ENCODE measurements around the gene CDC42.

CDC42 gene

DNA sequence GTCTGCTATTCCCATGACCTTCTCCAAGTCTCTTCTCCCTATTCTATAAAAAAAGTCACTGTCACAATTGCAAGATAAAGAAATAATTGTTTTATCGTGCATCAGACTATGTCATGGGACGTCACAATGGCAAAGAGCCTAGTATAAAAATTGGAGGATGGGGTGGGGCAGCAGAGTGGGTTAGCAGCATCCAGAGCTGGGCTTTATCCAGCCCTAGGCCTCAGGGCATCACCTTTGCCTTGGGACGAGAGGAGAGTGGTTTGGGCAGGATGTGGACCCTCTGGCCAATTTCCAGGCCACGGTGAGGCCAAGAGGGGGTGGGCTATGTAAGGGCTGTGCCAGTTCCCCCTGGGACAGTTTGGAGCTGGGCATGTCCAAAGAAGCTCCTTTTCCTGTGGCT lies 64.7 kb downstream of the CDC42 start:
- TF ChIP-seq POLR2A (IDR thresholded peaks at IDR 0.05; ENCODE audit: low read depth, low read length) (no peak), POLR2AphosphoS5 (IDR thresholded peaks at IDR 0.05; ENCODE audit: low read depth, low read length) (no peak), TAF1 (IDR thresholded peaks at IDR 0.05; ENCODE audit: low read depth, low read length) (no peak)
- no peak for DNase-seq (ENCODE audit: insufficient read length, low spot score)
- FAIRE-seq = no peak

GRCh38 chr1:22117851-22118250 lies 65.3 kb downstream of the CDC42 start:
- DNase-seq (ENCODE audit: insufficient read length, low spot score) (no peak), FAIRE-seq (peak; percentile 51)
- no peak for TF ChIP-seq POLR2A (IDR thresholded peaks at IDR 0.05; ENCODE audit: low read depth, low read length)
- no peak for TF ChIP-seq TAF1 (IDR thresholded peaks at IDR 0.05; ENCODE audit: low read depth, low read length)
- no peak for TF ChIP-seq SPI1 (IDR thresholded peaks at IDR 0.05; ENCODE audit: low read depth, low read length)
- TF ChIP-seq PAX5 (IDR thresholded peaks at IDR 0.05; ENCODE audit: insufficient read depth, low read length, severe bottlenecking) = no peak
- TF ChIP-seq POLR2AphosphoS5 (IDR thresholded peaks at IDR 0.05; ENCODE audit: low read depth, low read length) = no peak
- no peak for TF ChIP-seq POU2F2 (IDR thresholded peaks at IDR 0.05; ENCODE audit: low read depth, low read length)

- TF ChIP-seq POLR2AphosphoS5 (IDR thresholded peaks at IDR 0.05; ENCODE audit: low read depth, low read length) (no peak), POLR2A (IDR thresholded peaks at IDR 0.05; ENCODE audit: low read depth, low read length) (no peak), SPI1 (IDR thresholded peaks at IDR 0.05; ENCODE audit: low read depth, low read length) (no peak), POU2F2 (IDR thresholded peaks at IDR 0.05; ENCODE audit: low read depth, low read length) (no peak), PAX5 (IDR thresholded peaks at IDR 0.05; ENCODE audit: insufficient read depth, low read length, severe bottlenecking) (no peak), TAF1 (IDR thresholded peaks at IDR 0.05; ENCODE audit: low read depth, low read length) (no peak)
- no peak for FAIRE-seq
- DNase-seq (ENCODE audit: insufficient read length, low spot score) = no peak
These were observed 65.9 kb downstream of the CDC42 start for GRCh38 chr1:22118291-22118992.

DNA sequence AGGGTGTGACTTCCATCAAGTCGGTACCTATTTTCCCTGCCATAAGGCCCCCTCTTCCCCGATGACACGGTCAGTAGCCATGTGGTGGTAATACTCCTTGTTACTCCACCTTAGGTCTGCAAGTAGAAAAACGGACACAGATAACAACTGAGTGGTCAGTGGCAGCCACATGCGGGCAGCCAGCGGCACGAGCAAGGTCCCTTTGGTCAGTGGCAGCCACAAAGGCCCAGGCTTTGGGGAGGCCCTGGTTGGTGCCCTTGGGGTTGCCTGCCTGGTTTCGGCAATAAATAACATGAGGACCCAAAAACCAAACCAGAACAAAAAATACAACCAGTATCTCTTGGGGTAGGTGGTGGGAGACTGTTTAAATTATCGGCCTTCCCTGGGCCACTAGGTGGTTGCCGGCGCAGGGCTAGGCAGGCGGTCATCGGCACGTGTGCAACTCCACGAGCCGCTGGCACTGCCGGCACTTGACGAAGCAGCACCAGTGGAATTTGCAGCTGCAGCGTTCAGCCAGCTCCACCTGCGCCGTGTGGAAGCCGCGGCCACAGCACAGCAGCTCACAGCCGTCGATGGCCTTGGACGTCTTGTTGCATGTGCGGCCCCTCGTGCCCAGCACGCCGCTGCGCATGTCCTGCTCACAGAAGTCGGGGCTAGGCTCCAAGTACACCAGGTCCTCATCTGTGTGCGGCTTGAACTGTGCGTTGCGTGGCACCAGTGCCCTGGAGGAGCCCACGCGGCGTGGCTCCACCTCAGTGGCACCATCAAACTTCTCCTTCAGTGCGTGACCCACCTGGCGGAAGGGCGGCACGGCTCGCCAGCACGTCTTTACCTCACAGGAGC lies 67.3 kb downstream of the CDC42 start:
- FAIRE-seq = no peak
- TF ChIP-seq POU2F2 (IDR thresholded peaks at IDR 0.05; ENCODE audit: low read depth, low read length) = no peak
- no peak for TF ChIP-seq SPI1 (IDR thresholded peaks at IDR 0.05; ENCODE audit: low read depth, low read length)
- TF ChIP-seq TAF1 (IDR thresholded peaks at IDR 0.05; ENCODE audit: low read depth, low read length) = no peak
- no peak for TF ChIP-seq POLR2AphosphoS5 (IDR thresholded peaks at IDR 0.05; ENCODE audit: low read depth, low read length)
- no peak for TF ChIP-seq POLR2A (IDR thresholded peaks at IDR 0.05; ENCODE audit: low read depth, low read length)
- TF ChIP-seq PAX5 (IDR thresholded peaks at IDR 0.05; ENCODE audit: insufficient read depth, low read length, severe bottlenecking) = no peak
- no peak for DNase-seq (ENCODE audit: insufficient read length, low spot score)

DNA sequence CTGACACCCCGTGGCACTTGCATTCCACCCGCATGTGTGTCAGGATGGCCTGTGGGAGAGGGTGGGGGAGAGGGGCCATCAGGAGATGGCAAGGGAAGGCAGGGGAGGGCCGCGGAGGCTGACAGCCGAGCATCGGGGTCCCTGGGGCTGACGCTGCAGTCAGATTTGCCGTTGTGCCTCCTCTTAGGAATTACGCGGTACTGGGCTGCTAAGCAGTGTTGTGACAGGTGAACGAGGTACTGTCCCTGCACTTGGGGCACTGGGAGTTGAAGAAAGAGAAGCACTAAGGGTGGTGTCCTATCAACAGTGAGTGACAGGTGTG lies 67.9 kb downstream of the CDC42 start:
- TF ChIP-seq POLR2AphosphoS5 (IDR thresholded peaks at IDR 0.05; ENCODE audit: low read depth, low read length) (no peak), POU2F2 (IDR thresholded peaks at IDR 0.05; ENCODE audit: low read depth, low read length) (no peak), POLR2A (IDR thresholded peaks at IDR 0.05; ENCODE audit: low read depth, low read length) (no peak), PAX5 (IDR thresholded peaks at IDR 0.05; ENCODE audit: insufficient read depth, low read length, severe bottlenecking) (no peak), SPI1 (IDR thresholded peaks at IDR 0.05; ENCODE audit: low read depth, low read length) (no peak), TAF1 (IDR thresholded peaks at IDR 0.05; ENCODE audit: low read depth, low read length) (no peak)
- DNase-seq (ENCODE audit: insufficient read length, low spot score) (no peak), FAIRE-seq (no peak)

DNA sequence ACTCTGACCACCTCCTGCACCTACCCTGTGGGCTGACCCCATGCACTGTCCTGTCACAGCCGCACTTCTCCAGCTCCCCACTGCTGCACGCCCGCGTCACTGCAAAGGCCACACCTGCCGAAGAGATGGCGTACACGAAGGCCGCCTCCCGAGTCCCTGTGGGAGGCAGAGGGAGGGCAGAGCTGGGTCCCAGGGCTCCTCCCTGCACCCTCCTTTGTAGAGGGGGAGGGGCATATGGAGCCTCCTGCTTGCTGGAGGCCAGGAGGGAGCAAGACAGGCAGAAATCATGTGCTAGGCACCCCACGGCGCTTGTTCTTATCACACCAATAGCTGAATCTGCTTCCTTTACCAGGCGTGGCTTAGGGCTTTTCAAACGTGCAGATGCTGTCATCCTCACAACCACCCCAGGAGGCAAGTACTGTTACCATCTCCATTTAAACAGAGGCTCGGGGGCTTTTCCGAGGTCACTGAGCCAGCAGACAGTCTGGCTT lies 69.0 kb downstream of the CDC42 start:
- no peak for FAIRE-seq
- DNase-seq (ENCODE audit: insufficient read length, low spot score) = no peak
- TF ChIP-seq TAF1 (IDR thresholded peaks at IDR 0.05; ENCODE audit: low read depth, low read length) = no peak
- TF ChIP-seq SPI1 (IDR thresholded peaks at IDR 0.05; ENCODE audit: low read depth, low read length) = no peak
- TF ChIP-seq POU2F2 (IDR thresholded peaks at IDR 0.05; ENCODE audit: low read depth, low read length) = no peak
- TF ChIP-seq POLR2A (IDR thresholded peaks at IDR 0.05; ENCODE audit: low read depth, low read length) = no peak
- TF ChIP-seq PAX5 (IDR thresholded peaks at IDR 0.05; ENCODE audit: insufficient read depth, low read length, severe bottlenecking) = no peak
- TF ChIP-seq POLR2AphosphoS5 (IDR thresholded peaks at IDR 0.05; ENCODE audit: low read depth, low read length) = no peak

DNA sequence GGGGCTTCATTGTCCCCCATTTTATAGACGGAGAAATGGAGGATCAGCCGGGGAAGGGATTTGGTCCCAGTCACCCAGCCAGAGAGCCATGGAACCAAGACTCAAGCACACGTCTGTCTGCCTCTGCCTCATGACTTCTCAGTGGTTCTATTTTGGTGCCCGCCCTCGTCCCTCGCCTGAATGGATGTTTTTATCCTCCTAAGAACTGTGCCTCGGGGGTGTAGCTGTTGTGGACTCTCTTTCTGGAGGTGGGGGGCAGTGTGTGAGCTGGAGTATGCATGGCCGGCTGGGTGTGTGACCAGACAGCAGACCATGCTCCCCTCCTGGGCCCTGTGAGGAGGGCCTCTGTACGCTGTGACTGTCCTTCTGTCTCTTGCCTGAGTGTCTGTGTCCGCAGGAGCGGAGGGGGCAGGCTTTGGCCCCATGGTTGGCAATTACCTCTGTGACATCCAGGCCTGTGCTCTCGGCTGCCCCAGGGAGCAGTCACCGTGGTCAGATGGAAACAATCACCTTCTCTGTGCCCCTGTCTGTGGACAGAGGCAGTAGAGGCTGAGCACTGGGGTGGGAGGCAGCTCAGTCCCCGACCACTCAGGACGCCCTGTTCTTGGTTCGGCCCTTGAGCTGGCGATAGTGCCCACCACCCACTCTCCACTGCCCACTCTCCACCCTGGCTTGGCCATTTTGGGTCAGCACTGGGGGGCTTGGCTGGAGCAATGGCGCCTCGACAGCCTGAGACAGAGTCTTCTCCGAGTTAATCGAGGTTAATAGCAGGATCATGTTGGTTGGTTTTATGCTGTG lies 70.0 kb downstream of the CDC42 start:
- no peak for FAIRE-seq
- no peak for DNase-seq (ENCODE audit: insufficient read length, low spot score)
- TF ChIP-seq POLR2AphosphoS5 (IDR thresholded peaks at IDR 0.05; ENCODE audit: low read depth, low read length) (no peak), TAF1 (IDR thresholded peaks at IDR 0.05; ENCODE audit: low read depth, low read length) (no peak), PAX5 (IDR thresholded peaks at IDR 0.05; ENCODE audit: insufficient read depth, low read length, severe bottlenecking) (no peak), POLR2A (IDR thresholded peaks at IDR 0.05; ENCODE audit: low read depth, low read length) (no peak), SPI1 (IDR thresholded peaks at IDR 0.05; ENCODE audit: low read depth, low read length) (no peak), POU2F2 (IDR thresholded peaks at IDR 0.05; ENCODE audit: low read depth, low read length) (no peak)

GRCh38 chr1:22123071-22123390 lies 70.5 kb downstream of the CDC42 start:
- FAIRE-seq = no peak
- TF ChIP-seq POLR2AphosphoS5 (IDR thresholded peaks at IDR 0.05; ENCODE audit: low read depth, low read length) (no peak), SPI1 (IDR thresholded peaks at IDR 0.05; ENCODE audit: low read depth, low read length) (no peak), POLR2A (IDR thresholded peaks at IDR 0.05; ENCODE audit: low read depth, low read length) (no peak), PAX5 (IDR thresholded peaks at IDR 0.05; ENCODE audit: insufficient read depth, low read length, severe bottlenecking) (no peak)

GRCh38 chr1:22123901-22124404 lies 71.4 kb downstream of the CDC42 start:
- no peak for DNase-seq (ENCODE audit: insufficient read length, low spot score)
- FAIRE-seq = no peak
- no peak for TF ChIP-seq POU2F2 (IDR thresholded peaks at IDR 0.05; ENCODE audit: low read depth, low read length)
- TF ChIP-seq POLR2A (IDR thresholded peaks at IDR 0.05; ENCODE audit: low read depth, low read length) = no peak
- no peak for TF ChIP-seq POLR2AphosphoS5 (IDR thresholded peaks at IDR 0.05; ENCODE audit: low read depth, low read length)
- TF ChIP-seq TAF1 (IDR thresholded peaks at IDR 0.05; ENCODE audit: low read depth, low read length) = no peak
- no peak for TF ChIP-seq PAX5 (IDR thresholded peaks at IDR 0.05; ENCODE audit: insufficient read depth, low read length, severe bottlenecking)
- TF ChIP-seq SPI1 (IDR thresholded peaks at IDR 0.05; ENCODE audit: low read depth, low read length) = no peak

More at GRCh38 chr1:22123071-22123390, 70.5 kb downstream of the CDC42 start:
- DNase-seq (ENCODE audit: insufficient read length, low spot score) = no peak
